NCI-H446 treated with DMSO at 0.1 percent for 48 hours (cell line): Measurements from ENCODE around the gene SEMA6A.

ENCODE experiments used
- DNase-seq: peaks from one replicate; lab custom pipeline; 2025; lab: John Stamatoyannopoulos, UW

SEMA6A gene

GRCh38 chr5:116574367-116575325, at the start of gene SEMA6A:
Gene SEMA6A (minus strand): TSS chr5:116574823. CDS start chr5:116504944, 69,879 bp downstream.
- DNase-seq = peak; percentile 84

DNA sequence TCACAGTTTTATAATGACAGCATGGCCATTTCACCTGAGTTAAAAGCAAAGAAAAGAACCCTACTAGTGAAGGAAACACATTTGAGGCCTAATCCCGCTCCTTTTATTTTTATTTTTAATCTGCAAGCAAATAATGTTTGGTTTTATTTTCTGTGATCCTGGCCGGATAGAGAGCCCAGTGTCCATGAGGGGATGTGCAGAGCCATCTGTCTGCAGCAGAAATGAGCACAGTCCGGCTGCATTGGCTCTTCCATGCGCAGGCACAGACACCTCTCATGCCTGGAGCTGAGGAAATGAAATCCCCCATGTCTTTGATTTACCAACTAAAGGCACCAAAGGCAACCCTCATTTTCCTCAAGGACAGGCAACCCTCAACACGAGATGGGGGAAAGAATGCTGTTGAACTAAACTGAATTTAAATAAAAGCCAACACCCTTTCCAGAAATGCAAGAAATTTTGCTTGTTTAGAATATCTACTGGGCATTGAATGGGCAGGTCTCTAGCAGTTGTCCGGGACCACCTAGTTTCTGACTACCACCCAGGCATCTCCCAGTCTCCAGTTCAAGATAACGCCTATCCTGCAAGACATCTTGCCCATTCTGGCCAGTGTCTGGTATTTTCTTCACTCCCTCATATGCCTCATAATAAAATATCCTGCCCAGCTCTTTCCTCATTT, 47.9 kb upstream of the SEMA6A start:
- no peak for DNase-seq

- DNase-seq = no peak
These were observed 47.0 kb upstream of the SEMA6A start for GRCh38 chr5:116621599-116621998.

DNA sequence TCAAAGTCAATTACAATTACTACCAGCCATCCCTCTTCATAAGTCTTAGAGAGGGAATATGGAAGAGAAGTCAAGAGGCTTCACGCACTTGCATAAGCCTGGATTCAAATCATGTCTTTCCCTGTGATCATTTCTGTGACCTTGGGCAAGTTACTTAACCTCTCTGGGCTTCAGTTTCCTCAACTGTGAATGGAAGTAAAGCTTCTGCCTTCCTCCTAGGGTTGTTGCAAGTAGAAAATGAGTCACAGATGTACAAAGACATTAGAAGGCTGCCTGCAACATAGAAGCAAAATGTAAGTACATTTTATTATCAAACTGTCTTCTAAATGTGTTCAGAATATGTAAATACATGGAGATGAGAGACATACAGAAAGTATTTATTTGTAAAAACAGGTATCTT, 42.3 kb upstream of the SEMA6A start:
- no peak for DNase-seq

GRCh38 chr5:116614603-116614920, 39.9 kb upstream of the SEMA6A start:
- DNase-seq = no peak

- no peak for DNase-seq
These were observed 38.8 kb upstream of the SEMA6A start for GRCh38 chr5:116613445-116613844.

DNA sequence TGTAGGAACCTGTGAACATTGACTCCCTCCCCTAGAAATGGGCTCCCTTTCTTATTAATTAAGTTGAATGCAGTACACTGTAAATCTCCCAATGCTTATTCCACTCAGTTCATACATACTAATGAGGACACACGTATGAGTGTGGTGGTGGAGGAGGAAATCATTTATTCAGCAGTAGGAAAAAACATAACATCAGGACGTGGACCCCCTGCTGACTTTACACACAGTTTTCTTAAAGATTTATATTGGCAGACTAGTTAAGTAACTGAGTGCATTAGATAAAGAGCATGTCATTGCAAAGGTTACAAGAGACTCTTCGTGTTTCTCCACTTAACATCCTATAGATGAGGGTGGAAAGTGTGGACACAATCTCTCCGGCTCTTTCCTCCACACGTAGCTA, 37.8 kb upstream of the SEMA6A start:
- no peak for DNase-seq

DNA sequence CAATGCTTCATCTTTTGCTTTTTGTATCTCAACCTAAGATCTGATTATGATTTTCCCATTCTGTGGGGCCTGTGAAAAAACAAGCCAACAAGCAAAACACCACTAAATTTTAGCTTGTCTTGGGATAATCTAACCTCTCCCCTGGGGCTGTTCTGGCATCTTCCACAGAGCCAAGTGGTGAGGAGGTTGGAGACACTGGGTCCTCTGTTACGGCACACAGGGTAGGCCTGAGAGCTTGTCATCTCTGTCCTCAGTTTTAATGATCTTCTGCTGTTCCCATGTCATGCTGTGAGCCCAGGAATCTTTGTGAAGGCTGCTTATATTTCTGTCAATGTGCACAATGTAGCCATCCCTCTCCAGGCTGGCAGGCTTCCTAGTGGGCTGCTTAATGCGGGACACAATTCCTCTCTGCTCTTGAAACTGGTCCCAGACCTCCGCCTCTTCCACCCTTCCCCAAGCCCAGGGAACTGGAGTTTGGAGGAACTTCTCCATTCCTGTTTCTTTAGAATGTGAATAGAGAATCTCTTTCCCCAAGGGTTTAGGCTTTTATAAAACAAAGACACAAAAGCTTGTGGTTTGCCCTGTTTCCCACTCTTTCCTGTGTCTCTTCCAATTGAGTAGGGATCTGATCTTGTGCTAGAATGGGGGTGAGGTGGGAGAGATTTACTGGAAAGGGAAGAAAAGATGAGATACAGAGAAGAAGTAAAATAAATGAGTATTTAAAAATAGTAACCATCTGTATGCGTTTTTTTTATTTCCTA, 30.9 kb upstream of the SEMA6A start:
- DNase-seq = no peak

DNA sequence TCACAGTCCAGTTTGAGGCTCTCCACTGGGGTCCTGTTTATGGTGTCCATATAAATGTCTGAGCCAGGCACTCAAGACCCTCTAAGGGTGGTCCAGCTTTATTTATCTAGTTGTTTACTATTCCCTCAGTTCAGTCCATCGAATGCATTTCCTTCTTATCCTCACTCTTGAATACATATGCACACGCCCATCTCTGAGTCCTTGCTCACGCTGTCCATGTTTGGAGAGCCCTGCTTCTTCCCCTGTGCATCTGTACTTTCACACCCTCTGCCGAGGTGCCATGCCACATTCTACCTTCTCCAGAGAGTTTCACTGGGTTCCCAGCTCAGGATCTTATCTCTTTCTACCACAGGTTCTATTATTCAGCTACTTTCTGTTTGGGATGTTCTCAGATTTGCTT, 30.2 kb upstream of the SEMA6A start:
- DNase-seq = no peak

- DNase-seq = peak; percentile 31
These were observed 26.3 kb upstream of the SEMA6A start for GRCh38 chr5:116600876-116601275.

- no peak for DNase-seq
These were observed 24.3 kb upstream of the SEMA6A start for GRCh38 chr5:116598911-116599310.

DNA sequence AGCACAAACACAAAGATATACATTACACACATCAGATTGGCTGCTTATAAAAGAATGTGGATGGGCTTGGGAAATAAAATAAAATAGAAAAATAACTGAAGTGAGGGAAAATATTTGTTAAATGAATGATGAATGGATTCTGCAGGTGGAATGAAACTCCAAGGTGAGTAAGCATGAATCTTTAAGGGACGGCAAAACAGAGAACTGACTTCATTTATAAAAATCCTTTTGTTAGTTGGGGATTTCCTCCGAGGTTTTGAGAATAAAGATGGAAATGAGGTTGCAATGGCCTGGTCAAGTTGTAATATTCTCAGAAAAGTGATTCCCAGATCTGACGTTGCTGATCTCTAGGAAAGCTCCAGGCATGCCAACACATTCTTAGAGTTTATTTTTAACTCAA, 20.9 kb upstream of the SEMA6A start:
- DNase-seq = no peak

- DNase-seq = no peak
These were observed 18.7 kb upstream of the SEMA6A start for GRCh38 chr5:116593340-116593739.

GRCh38 chr5:116585227-116585626, 10.6 kb upstream of the SEMA6A start:
- DNase-seq = no peak

- no peak for DNase-seq
These were observed 9.2 kb upstream of the SEMA6A start for GRCh38 chr5:116583862-116584222.

DNA sequence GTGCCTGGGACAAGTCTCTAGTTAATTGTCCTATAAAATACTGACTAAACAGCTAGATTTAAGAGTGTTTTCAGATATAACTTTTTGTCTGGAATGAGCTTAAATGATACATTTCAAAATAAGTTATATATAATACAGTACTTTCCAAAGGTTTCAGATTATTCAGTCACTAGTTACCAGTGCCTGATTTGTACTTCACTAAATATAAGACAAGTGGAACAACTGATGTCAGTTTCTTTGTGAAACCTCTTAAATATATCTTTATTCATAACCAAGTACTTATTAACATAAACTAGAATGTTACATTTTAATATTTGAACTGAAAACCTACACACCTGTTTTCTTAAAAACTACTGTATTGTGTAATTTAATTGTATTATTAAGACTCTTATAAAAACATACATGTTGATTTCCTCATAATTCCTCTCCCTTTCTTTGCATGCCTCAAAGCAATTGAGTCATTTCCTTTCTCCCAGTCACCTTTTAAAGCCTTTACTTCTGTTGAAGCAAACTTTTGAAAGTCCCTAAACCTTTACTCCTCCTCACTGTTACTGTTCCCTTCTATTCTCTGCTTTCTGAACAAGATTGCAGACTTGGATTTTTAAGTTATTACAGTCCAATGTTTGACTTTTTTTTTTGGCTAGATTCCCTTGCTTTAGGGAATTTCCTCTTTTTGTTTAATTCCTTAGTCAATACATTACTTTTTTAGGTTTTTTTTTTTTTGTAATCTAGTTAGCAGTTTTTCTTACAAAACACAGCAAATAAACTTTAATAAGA, 8.7 kb upstream of the SEMA6A start:
- no peak for DNase-seq

GRCh38 chr5:116581910-116582309, 7.3 kb upstream of the SEMA6A start:
- DNase-seq = no peak

GRCh38 chr5:116579144-116579543, 4.5 kb upstream of the SEMA6A start:
- no peak for DNase-seq

DNA sequence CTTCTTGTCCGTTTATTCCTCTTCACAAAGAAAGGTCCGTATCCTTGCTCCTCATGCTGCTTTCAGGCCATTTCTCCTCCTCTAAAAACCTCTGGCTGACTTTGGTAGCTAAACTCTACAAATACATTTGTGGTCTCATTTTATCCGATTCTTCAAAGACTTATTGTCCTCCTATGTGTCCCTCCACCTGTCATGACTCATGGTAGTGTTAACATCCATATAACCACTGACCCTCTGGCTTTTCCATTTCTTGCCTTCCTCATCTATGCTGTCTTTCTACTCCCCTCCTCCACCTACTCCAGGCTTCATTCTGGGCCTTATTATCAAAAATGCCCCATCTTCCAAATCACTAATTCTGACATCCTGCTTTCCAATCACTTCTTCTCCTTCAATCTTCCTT, 4.1 kb upstream of the SEMA6A start:
- no peak for DNase-seq

- DNase-seq = no peak
These were observed 2.6 kb upstream of the SEMA6A start for GRCh38 chr5:116577064-116577788.

GRCh38 chr5:116576053-116576713, 1.6 kb upstream of the SEMA6A start:
- no peak for DNase-seq
